ENCODE measurements around the gene HSCB. TPM values are rescaled to one million over a fixed set of nuclear protein-coding genes. Genes with fewer than 3 reads are reported as not detected.

The HSCB gene
- total and polyA plus RNA-seq, 4 donors = 12.2 to 22.1 (median 15.1) TPM

DNA sequence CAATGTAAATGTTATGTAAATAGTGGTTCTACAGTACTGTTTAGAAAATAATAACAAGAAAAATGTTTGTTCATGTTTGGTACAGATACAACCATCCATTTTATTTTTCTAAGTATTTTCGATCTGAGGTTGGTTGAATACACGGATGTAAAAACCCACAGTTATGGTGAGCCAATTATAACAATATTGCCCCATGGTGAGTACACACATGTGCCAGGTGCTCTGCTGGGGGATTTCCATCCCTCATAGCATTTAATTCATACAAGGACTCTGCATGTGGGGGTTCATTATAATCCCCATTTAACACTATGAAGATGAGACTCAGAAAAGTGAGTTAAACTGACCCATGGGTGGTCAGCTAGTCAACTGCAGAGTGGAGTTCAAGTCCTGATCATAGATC, 38.9 kb upstream of the HSCB start:
- H3K27me3 ChIP-seq (ENCODE audit: control insufficient read depth in 4 of 4, insufficient read depth in 4 of 4, low read length in 3 of 4) = no peaks in the 10 kb centered on the region
- DNase-seq (ENCODE audit: low spot score) = no peak
- H3K9me3 ChIP-seq (ENCODE audit: control insufficient read depth in 4 of 4, low read length in 3 of 4) = no peaks in the 10 kb centered on the region
- no peak overlapping the region for H3K27ac ChIP-seq (ENCODE audit: low read depth in 1 of 2, low read length in 2 of 2)
- TF ChIP-seq HNF4G (IDR thresholded peaks at IDR 0.05) (no peak), RXRA (IDR thresholded peaks at IDR 0.05) (no peak)
- no peak overlapping the region for H3K9ac ChIP-seq (ENCODE audit: low read depth in 1 of 2, low read length in 2 of 2)
- H3K36me3 ChIP-seq (ENCODE audit: control insufficient read depth in 4 of 4, insufficient read depth in 3 of 4, low read depth in 1 of 4, low read length in 3 of 4) = peaks cover 0 to 2% (median 0%) of the 10 kb centered on the region in 4 donors
- no peak overlapping the region for H3K4me3 ChIP-seq (ENCODE audit: low read depth in 1 of 3, low read length in 3 of 3)
- no peaks in the 10 kb centered on the region for H3K4me1 ChIP-seq (ENCODE audit: control insufficient read depth in 4 of 4, insufficient read depth in 4 of 4, low read length in 3 of 4)
- 97% methylated on average over 2 of the region's 2 CpGs for WGBS

DNA sequence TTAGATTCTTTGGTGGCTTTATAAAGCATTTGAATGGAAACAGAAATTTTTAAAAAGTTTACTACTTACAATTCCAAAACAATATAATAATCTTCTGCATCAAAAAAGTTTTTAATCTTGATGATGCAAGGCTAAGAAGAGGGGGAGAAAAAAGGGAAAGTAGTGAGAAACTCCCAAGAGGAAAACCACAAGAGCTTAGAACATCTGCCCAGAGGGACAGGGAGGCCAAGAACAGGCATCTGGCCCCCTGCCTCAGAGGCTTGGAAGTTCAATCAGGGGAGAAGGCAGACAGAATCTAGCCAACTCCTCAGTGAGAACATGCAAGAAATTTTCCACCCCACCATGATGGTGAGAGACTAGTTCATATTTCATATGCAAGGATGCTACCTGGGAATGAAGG, 38.4 kb upstream of the HSCB start:
- no peak overlapping the region for H3K27ac ChIP-seq (ENCODE audit: low read depth in 1 of 2, low read length in 2 of 2)
- peaks cover 0 to 2% (median 0%) of the 10 kb centered on the region in 4 donors for H3K36me3 ChIP-seq (ENCODE audit: control insufficient read depth in 4 of 4, insufficient read depth in 3 of 4, low read depth in 1 of 4, low read length in 3 of 4)
- no peak for DNase-seq (ENCODE audit: low spot score)
- H3K27me3 ChIP-seq (ENCODE audit: control insufficient read depth in 4 of 4, insufficient read depth in 4 of 4, low read length in 3 of 4) = no peaks in the 10 kb centered on the region
- H3K9me3 ChIP-seq (ENCODE audit: control insufficient read depth in 4 of 4, low read length in 3 of 4) = no peaks in the 10 kb centered on the region
- H3K4me1 ChIP-seq (ENCODE audit: control insufficient read depth in 4 of 4, insufficient read depth in 4 of 4, low read length in 3 of 4) = no peaks in the 10 kb centered on the region
- TF ChIP-seq SP1 (IDR thresholded peaks at IDR 0.05) (no peak), GABPA (IDR thresholded peaks at IDR 0.05 in 1 of 2, conservative IDR thresholded peaks at IDR 0.05 in 1 of 2) (no peak), RAD21 (IDR thresholded peaks at IDR 0.05) (no peak), YY1 (IDR thresholded peaks at IDR 0.05) (no peak), HNF4G (IDR thresholded peaks at IDR 0.05) (no peak), NR2F2 (IDR thresholded peaks at IDR 0.05) (no peak), HNF4A (conservative IDR thresholded peaks at IDR 0.05) (no peak), TAF1 (conservative IDR thresholded peaks at IDR 0.05) (no peak), RXRA (IDR thresholded peaks at IDR 0.05) (no peak), FOXA1 (IDR thresholded peaks at IDR 0.05) (no peak), EGR1 (IDR thresholded peaks at IDR 0.05; ENCODE audit: low read depth in 2 of 2) (no peak)
- TF ChIP-seq, protein P1, sequence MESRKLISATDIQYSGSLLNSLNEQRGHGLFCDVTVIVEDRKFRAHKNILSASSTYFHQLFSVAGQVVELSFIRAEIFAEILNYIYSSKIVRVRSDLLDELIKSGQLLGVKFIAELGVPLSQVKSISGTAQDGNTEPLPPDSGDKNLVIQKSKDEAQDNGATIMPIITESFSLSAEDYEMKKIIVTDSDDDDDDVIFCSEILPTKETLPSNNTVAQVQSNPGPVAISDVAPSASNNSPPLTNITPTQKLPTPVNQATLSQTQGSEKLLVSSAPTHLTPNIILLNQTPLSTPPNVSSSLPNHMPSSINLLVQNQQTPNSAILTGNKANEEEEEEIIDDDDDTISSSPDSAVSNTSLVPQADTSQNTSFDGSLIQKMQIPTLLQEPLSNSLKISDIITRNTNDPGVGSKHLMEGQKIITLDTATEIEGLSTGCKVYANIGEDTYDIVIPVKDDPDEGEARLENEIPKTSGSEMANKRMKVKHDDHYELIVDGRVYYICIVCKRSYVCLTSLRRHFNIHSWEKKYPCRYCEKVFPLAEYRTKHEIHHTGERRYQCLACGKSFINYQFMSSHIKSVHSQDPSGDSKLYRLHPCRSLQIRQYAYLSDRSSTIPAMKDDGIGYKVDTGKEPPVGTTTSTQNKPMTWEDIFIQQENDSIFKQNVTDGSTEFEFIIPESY (IDR thresholded peaks at IDR 0.05) = no peak
- TF ChIP-seq, protein P2, sequence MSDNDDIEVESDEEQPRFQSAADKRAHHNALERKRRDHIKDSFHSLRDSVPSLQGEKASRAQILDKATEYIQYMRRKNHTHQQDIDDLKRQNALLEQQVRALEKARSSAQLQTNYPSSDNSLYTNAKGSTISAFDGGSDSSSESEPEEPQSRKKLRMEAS (IDR thresholded peaks at IDR 0.05) = no peak
- TF ChIP-seq, protein P3, sequence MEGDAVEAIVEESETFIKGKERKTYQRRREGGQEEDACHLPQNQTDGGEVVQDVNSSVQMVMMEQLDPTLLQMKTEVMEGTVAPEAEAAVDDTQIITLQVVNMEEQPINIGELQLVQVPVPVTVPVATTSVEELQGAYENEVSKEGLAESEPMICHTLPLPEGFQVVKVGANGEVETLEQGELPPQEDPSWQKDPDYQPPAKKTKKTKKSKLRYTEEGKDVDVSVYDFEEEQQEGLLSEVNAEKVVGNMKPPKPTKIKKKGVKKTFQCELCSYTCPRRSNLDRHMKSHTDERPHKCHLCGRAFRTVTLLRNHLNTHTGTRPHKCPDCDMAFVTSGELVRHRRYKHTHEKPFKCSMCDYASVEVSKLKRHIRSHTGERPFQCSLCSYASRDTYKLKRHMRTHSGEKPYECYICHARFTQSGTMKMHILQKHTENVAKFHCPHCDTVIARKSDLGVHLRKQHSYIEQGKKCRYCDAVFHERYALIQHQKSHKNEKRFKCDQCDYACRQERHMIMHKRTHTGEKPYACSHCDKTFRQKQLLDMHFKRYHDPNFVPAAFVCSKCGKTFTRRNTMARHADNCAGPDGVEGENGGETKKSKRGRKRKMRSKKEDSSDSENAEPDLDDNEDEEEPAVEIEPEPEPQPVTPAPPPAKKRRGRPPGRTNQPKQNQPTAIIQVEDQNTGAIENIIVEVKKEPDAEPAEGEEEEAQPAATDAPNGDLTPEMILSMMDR (IDR thresholded peaks at IDR 0.05; ENCODE audit: low read depth, low read length, missing input control) = no peak
- H3K9ac ChIP-seq (ENCODE audit: low read depth in 1 of 2, low read length in 2 of 2) = no peak overlapping the region
- H3K4me3 ChIP-seq (ENCODE audit: low read depth in 1 of 3, low read length in 3 of 3) = no peak overlapping the region

DNA sequence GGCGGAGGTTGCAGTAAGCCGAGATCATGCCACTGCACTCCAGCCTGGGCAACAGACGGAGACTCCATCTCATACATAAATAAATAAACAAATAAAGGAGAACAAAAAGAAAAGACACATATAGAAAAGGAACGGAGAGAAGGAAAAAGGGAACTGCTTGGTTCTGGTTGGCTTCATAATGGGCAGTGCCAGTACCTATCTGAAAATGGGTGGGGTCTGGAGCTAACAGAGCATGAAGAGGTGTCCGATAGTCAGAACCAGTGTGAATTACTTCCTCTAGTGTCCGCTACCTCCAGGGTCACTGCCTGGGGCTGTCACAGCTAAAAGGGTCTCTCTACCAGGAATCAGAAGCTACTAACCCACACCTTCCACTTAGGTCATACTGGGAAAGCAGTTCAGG, 35.0 kb upstream of the HSCB start:
- Histone ChIP-seq H3K27ac (ENCODE audit: low read depth in 1 of 2, low read length in 2 of 2) (no peak overlapping the region), H3K9ac (ENCODE audit: low read depth in 1 of 2, low read length in 2 of 2) (no peak overlapping the region), H3K4me3 (ENCODE audit: low read depth in 1 of 3, low read length in 3 of 3) (no peak overlapping the region), H3K9me3 (ENCODE audit: control insufficient read depth in 4 of 4, low read length in 3 of 4) (no peaks in the 10 kb centered on the region), H3K36me3 (ENCODE audit: control insufficient read depth in 4 of 4, insufficient read depth in 3 of 4, low read depth in 1 of 4, low read length in 3 of 4) (peaks cover 0 to 2% (median 0%) of the 10 kb centered on the region in 4 donors), H3K27me3 (ENCODE audit: control insufficient read depth in 4 of 4, insufficient read depth in 4 of 4, low read length in 3 of 4) (no peaks in the 10 kb centered on the region), H3K4me1 (ENCODE audit: control insufficient read depth in 4 of 4, insufficient read depth in 4 of 4, low read length in 3 of 4) (peaks cover 0 to 14% (median 6%) of the 10 kb centered on the region in 4 donors)
- 96% methylated on average over 6 of the region's 6 CpGs for WGBS
- DNase-seq (ENCODE audit: low spot score) = no peak
- no peak for TF ChIP-seq YY1 (IDR thresholded peaks at IDR 0.05)
- TF ChIP-seq, protein P3 (IDR thresholded peaks at IDR 0.05; ENCODE audit: low read depth, low read length, missing input control) = no peak
- TF ChIP-seq RAD21 (IDR thresholded peaks at IDR 0.05) = no peak
- TF ChIP-seq EGR1 (IDR thresholded peaks at IDR 0.05; ENCODE audit: low read depth in 2 of 2) = no peak
- TF ChIP-seq SP1 (IDR thresholded peaks at IDR 0.05) = no peak
- no peak for TF ChIP-seq GABPA (IDR thresholded peaks at IDR 0.05 in 1 of 2, conservative IDR thresholded peaks at IDR 0.05 in 1 of 2)
- TF ChIP-seq RXRA (IDR thresholded peaks at IDR 0.05) = no peak
- TF ChIP-seq, protein P4, sequence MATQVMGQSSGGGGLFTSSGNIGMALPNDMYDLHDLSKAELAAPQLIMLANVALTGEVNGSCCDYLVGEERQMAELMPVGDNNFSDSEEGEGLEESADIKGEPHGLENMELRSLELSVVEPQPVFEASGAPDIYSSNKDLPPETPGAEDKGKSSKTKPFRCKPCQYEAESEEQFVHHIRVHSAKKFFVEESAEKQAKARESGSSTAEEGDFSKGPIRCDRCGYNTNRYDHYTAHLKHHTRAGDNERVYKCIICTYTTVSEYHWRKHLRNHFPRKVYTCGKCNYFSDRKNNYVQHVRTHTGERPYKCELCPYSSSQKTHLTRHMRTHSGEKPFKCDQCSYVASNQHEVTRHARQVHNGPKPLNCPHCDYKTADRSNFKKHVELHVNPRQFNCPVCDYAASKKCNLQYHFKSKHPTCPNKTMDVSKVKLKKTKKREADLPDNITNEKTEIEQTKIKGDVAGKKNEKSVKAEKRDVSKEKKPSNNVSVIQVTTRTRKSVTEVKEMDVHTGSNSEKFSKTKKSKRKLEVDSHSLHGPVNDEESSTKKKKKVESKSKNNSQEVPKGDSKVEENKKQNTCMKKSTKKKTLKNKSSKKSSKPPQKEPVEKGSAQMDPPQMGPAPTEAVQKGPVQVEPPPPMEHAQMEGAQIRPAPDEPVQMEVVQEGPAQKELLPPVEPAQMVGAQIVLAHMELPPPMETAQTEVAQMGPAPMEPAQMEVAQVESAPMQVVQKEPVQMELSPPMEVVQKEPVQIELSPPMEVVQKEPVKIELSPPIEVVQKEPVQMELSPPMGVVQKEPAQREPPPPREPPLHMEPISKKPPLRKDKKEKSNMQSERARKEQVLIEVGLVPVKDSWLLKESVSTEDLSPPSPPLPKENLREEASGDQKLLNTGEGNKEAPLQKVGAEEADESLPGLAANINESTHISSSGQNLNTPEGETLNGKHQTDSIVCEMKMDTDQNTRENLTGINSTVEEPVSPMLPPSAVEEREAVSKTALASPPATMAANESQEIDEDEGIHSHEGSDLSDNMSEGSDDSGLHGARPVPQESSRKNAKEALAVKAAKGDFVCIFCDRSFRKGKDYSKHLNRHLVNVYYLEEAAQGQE (IDR thresholded peaks at IDR 0.05) = no peak
